ENCODE results near the gene SRCIN1.

SRCIN1 gene

DNA sequence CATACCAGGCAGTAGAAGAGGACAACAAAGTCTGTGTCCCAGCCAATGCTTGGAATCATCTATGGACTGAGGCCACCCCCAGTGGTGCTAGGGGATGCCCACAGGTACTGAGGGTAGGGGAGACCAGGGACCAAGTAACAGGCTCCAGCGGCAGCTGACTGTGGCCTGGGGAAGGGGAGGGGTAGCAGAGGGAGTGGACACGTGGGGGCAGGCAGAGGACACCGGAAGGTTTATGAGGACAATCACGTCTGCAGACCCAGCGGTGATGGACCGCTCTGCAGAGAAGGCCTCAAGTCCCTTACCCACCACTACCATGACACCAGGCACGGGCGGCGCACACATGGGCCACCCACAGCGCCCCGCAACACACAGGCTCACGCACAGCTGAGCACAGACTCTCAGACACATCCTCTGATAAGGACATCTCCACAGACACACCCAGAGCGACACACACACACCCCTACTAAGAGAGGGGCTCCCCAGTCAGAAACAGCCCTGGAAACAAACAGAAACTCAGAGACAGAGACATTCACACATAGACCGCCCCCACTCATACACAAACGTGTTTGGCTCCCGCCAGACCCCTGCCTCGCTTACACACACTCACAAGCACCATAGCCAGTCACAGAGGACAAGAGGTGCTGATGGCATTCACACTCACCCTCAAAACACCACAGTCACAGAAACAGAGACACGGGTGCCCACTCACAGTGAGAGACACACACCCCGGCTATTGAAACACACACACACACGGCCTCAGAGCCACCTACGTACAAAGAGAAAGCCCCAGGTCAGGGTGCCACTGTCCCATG lies 35.8 kb downstream of the SRCIN1 start:
- DNase-seq, result no peak
- in situ Hi-C loops (cut with HindIII; ENCODE audit: low pct_ligation_motif_present, low pct_unique_long_range_greater_than_20kb, low sequenced_read_pairs), result no loop called here

DNA sequence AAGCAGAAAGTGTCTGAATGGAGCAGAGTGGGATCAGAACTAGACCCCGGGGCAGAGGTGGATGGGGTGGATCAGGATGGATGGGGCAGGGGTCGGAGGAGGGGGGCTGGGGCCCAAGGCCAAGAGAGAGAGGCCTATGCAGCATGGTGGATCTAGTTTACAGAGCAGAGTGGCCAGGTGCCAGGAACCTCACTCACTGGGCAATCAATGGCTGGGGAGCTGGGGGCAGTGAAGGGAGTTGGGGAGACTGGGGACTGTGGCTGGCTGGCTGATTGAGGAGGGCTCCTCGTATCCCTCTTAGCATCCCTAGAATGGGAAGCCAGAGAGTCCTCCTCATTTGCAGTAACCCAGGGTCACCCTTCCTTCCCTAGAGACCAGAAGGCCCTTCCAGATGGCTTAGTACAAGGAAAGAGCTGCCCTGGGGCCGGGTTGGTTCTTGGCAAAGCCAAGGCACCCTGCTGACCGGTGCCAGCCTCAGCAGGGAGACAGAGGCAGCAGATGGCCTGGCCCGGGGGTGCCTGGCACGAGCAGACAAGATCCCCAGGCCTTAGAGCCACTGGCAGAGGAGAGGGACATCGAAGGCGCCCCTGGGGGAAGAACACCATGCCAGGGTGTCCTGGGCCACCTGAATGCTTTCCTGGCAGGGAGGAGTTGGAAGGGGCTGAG lies 36.8 kb downstream of the SRCIN1 start:
- no peak for DNase-seq
- in situ Hi-C loops (cut with HindIII; ENCODE audit: low pct_ligation_motif_present, low pct_unique_long_range_greater_than_20kb, low sequenced_read_pairs), result no loop called here

DNA sequence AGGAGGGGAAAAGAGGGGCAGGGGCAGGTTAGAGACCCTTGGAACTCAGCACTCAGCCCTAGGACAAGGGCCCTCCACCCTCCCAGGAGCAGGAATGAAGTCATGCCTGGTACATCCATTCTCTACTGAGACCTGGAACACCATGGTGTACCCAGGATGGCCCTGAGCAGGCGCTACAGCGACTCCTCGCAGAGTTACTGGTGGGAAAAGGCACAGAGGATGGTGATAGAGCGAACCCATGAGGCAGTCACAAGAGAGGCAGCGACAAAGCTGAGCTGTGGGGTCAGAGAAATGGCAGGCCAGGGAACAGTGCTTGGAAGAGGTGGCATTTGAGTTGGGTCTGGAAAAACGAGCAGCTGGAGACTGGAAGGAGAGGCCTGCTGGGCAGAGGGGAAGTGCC lies 37.5 kb downstream of the SRCIN1 start:
- in situ Hi-C loops (cut with HindIII; ENCODE audit: low pct_ligation_motif_present, low pct_unique_long_range_greater_than_20kb, low sequenced_read_pairs), result no loop called here
- no peak for DNase-seq

DNA sequence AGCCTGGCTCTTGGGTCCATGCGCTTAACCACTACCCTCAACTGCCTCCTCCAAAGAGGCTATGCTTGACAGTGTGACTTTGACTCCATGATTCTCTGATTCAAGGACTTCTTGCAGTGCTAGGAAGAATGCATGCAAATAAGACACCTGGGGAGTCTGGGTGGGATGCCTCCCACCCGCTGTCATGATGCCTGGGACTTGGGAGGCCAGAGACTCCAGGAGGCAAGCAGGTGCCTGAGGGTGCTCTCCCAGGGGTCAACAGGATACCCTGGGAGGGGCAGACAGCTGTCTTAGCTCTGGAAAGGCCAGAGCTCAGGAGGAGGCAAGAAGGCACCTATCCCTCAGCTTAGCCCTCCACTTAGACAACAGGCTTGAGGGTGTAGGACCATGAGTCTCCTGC lies 38.4 kb downstream of the SRCIN1 start:
- in situ Hi-C loops (cut with HindIII; ENCODE audit: low pct_ligation_motif_present, low pct_unique_long_range_greater_than_20kb, low sequenced_read_pairs), result no loop called here
- no peak for DNase-seq

DNA sequence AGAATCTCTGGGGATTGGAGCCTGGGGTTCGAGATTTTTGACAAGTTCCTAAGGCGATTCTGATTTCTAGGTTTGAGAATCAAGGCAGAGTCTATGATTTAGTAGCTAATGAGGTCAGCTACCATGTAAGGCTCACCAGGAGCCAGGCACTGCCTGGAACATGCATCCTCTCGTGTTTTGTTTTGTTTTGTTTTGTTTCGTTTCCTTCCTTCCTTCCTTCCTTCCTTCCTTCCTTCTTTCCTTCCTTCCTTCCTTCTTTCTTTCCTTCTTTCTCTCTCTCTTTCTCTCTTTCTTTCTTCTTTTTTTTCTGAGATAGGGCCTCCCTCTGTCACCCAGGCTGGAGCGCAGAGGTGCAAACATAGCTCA lies 39.1 kb downstream of the SRCIN1 start:
- in situ Hi-C loops (cut with HindIII; ENCODE audit: low pct_ligation_motif_present, low pct_unique_long_range_greater_than_20kb, low sequenced_read_pairs), result no loop called here
- DNase-seq, result no peak

DNA sequence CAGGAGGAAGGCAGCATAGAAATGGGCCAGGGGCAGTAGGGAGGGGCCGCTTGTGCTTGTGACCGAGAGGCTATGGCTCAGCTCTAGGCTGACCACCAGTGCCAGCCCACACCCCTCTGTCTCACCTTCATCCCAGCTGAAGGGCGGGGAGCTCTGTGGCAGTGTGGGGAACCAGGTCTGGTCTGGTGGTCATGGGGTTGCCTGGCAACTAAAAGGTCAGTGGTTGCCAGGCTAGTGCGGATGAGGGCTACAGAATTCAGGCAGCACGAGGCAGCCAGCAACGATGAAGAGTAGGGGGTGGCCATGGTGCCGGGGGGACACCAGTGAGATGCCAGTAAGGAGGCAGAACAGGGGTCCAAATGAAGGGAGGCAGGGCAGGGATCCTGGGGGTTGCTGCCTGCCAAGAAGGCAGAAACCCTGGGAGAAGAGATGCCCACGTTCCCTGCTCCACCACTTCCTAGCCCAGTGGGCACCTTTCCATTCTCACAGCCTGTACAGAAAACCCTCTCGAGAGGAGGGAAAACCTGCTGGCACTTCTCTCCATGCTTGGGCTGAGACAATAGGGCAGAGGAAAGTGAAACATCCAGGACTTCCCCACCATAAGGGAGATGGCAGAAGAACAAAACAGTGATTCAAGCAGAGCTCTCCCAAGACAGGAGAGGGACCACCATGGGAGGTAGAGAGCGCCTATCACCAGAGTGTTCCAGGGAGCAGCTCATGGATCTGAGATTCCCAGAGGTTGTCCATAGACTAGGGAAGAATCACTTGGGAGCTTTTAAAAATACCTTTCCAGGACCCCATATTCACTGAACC lies 39.7 kb downstream of the SRCIN1 start:
- no peak for DNase-seq
- in situ Hi-C loops (cut with HindIII; ENCODE audit: low pct_ligation_motif_present, low pct_unique_long_range_greater_than_20kb, low sequenced_read_pairs), result no loop called here

DNA sequence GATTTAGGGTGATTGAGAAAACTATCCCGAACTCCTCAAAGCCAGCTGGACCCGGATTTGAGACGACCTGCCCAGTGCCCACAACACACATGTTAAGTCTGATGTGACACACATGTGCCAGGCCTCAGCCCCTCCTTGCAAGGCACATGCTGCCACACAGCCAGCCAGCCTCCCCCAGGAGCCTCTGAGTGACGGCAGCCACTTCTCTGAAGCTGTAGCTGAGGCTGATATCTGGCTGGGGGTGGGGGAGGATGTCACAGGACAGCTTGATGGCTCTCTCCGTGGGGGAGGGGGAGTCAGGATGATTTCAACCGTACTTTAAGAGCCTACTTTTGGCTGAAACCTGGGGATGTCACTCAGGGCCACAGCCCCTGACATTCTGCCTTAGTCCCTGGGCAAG lies 40.9 kb downstream of the SRCIN1 start:
- in situ Hi-C loops (cut with HindIII; ENCODE audit: low pct_ligation_motif_present, low pct_unique_long_range_greater_than_20kb, low sequenced_read_pairs), result no loop called here
- no peak for DNase-seq

DNA sequence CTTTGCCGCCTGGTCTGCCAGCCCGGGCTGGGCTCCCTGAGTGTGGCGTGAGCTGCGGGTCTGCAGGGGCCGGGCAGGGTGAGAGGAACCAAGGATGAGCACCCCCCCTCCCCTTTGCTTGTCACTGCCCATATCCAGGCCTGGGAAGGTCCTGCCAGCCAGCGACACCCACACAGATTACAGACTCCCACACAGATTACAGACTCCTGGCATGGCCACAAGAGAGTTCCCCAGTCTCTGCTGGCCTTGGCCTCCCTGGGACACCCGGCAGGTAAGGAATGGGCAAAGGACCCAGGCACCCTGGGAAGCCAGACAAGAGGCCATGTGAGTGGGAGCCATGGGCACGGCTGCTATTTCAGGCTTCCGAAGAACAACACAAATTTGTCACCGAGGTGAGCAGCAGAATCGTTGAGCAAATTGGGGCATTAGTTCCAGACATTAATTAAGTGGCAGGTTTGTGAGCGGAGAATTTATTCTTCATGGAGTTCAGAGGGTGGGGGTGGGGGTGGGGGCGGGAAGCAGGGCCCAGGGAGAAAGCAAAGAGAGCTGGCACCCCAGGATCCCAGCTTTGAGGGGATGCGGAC lies 41.4 kb downstream of the SRCIN1 start:
- in situ Hi-C loops (cut with HindIII; ENCODE audit: low pct_ligation_motif_present, low pct_unique_long_range_greater_than_20kb, low sequenced_read_pairs), result no loop called here
- no peak for DNase-seq

DNA sequence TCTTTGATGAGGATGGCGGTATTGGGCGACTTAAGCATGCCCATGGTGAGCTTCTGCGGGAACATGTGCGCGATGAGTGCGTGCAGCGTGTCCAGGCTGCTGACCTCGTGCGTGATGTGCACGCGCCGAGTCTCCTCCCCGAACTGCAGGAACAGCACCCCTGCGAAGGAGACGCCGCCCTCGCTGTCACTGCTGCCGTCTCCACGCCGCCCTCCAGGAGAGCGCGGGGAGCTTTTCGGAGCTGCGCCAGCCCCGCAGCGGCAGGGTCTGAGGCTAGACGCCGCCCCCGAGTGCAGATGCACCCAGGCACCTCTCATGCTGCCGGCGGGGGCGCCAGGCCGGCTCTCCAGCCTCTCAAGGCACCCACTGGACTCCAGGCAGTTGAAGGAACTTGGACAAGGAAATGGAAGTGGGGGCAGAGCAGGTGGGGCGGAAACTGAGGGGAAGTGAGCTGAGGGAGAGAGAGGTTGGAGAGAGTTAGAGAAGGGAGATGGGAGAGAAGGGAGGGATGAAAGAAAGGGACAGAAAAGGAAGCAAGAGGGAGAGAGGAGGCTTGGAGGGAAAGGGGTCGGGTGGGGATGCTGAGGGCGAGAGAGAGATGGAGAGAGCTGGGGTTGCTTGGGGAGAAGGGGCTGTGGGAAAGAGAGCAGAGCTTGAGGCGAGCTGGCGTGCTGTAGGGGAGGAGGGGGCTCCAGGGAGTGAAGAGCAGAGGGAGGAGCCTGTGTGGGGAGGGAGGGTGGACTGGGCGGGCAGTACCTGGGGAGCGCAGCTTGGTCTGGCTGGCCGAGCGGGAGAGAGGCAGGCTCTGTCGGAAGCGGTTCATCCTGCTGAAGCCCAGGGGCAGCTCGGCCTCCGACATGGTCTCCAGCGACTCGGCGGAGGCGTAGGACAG lies 42.1 kb downstream of the SRCIN1 start:
- in situ Hi-C loops (cut with HindIII; ENCODE audit: low pct_ligation_motif_present, low pct_unique_long_range_greater_than_20kb, low sequenced_read_pairs), result no loop called here

DNA sequence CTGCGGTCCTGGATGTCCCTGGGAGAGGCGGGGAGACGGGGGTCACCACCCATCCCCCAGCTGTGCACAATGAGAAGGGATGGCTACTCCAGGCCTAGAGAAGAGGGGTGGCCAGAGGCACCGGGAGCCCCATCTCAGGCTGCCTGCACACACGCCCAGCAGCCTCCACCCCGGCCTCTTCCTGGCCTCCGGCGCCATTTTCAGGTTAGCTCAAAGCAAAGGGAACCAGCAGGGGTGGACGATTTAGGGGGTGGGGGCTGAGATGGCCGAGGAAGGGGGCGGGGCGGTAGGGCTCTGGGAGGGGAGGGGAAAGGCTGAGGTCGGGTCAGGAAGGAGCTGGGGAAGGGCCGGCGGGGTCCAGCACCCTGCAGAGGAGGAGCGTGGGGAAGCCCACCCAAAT lies 42.8 kb downstream of the SRCIN1 start:
- DNase-seq, result no peak
- in situ Hi-C loops (cut with HindIII; ENCODE audit: low pct_ligation_motif_present, low pct_unique_long_range_greater_than_20kb, low sequenced_read_pairs), result no loop called here

More for the DNA sequence above, 42.1 kb downstream of the SRCIN1 start:
- no peak for DNase-seq

DNA sequence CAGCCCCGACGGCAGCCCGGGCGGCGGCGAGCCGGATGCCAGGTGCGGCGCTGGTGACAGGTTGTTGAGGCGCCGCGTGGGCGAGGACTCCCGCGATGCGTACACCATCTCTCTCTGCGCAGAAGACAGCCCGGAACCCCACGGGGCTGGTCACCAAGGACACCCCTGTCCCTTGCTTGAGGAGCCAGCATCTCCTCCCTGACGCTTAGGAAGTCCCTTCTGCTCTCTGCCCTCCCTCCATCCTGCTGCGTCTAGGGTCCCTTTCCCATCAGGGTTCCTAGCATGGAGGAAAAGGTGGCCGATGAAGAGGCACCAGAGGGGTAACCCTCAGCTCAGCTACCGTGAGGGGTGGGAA lies 43.6 kb downstream of the SRCIN1 start:
- in situ Hi-C loops (cut with HindIII; ENCODE audit: low pct_ligation_motif_present, low pct_unique_long_range_greater_than_20kb, low sequenced_read_pairs), result no loop called here
- DNase-seq, result no peak

DNA sequence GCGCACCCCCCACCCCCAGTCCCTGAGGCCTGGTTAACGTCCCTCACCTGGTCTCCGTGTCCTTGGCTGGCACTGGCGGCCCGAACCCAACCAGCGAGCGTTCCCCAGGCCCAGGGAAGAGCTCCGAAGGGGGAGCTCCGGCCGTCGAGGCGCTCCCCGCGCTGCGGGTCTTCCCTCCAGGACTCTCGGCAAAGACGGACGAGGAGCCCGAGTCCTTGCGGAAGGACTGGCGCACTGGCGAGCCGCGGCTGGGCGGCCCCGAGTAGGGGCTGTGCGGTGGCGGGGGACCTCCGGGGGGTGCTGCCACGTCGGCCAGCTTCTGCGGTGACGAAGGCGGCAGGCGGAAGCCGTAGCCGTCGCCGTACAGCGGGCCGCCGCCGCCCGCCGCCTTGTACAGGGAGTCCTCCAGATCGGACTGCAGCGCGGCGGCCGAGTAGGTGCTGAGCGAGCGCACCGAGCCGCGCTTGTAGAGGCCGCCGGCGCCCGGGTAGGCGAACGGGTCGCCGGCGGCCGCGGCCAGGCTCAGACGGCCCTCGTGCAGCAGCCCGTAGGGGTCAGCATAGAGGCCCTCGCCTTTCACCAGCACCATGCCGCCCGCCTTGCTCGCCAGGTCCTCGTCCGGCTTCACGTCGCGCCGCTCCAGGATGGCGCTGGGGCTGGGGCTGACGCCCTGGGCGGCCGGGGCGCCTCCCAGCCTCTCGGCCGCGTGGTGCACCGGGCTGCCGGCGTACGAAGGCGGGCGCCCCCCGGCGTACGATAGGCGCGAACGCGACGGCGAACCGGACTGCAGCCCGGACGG lies 44.1 kb downstream of the SRCIN1 start:
- in situ Hi-C loops (cut with HindIII; ENCODE audit: low pct_ligation_motif_present, low pct_unique_long_range_greater_than_20kb, low sequenced_read_pairs), result no loop called here
- no peak for DNase-seq

DNA sequence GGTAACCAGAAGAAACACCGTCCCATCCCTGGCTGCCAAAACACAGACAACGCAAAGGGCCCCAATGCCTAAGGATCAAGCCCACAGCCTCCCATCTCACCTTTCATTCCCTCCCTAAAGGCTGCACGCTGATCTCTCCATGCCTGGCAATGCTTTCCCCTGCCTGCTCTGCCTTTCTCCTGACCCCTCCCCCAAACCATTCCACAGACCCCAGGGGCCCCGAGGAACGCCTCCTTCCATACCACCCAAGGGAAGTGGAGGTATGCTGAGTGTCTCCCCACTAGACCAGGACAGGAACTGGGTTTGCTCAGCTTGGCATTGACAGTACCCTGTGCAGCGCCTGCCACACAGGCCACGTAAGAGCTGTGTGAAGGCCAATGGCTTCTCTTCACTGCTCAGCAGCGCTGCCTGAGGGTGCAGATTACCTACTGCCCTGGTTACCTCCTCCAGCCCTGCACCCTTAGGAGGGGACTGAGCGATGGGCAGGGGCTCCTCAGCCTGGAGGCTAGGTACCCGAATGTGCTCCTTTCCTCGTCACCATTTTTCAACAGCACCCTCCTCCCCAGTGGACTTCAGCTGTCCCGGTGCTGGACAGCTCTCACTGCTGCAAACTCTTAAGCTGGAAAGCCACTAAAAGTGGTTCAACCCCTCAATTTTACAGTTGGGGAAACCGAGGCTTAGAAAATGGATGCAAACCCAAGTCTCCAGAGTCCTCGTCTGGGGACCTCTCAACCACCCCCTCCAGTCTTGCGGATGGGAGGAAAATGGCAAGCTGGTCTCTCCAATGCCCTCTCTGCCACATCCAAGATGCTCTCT lies 45.0 kb downstream of the SRCIN1 start:
- in situ Hi-C loops (cut with HindIII; ENCODE audit: low pct_ligation_motif_present, low pct_unique_long_range_greater_than_20kb, low sequenced_read_pairs), result no loop called here
- peak; percentile 40 for DNase-seq

DNA sequence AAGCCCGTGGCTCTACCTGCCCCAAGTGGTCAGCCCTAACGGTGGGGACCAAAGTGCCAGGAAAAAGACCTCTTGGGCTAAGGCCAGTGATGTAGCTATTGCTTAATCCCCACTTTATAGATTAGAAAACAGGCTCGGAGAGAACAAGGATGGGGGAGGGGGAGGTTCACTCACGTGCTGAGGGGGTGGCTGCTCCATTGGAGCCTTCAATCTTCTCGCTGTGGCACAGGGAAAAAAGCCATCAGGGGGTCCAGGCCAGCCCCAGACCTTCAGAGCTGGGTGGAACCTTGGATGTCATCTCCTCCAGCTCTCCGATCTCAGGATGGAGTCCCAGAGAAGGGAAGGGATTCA lies 45.9 kb downstream of the SRCIN1 start:
- no peak for DNase-seq
- in situ Hi-C loops (cut with HindIII; ENCODE audit: low pct_ligation_motif_present, low pct_unique_long_range_greater_than_20kb, low sequenced_read_pairs), result no loop called here

DNA sequence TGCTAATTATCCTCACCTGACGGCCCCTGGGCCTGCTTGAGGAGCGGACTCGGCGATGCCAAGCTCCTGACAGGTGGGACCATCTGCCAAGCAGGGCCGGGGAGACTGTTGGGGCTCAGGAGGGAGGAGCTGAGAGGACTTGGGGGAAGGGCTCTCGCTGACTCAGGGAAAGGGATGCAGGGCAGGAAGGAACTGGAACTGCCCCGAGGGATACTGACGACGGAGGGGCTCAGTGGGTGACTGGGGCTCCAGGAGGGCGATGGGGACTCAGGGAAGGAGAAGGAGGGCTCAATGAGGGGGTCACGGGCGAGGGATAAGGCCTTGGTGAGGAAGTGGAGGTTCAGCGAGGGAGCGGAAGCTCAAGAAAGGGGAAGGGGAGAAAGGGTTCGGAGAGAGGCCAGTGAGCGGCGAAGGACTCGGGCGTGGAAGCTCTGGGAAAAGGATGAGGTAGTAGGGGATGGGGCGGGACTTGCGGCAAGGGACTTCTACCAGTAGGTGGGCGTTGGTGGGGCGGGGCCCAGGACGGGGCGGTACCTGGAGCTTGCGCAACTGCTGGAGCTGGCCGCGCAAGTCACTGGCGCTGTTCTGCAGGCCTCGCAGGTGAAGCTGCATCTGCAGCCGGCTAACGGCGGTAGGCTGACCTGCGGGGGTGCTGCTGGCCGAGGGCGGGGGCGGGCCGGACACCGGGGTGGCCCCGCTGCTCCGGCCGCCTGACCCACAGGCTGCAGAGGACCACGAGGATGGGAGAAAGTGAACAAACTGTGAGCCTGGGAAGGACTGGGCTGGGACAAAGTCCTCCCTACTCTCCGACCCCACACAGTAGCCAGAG lies 46.5 kb downstream of the SRCIN1 start:
- peak; percentile 96 for DNase-seq
- in situ Hi-C loops (cut with HindIII; ENCODE audit: low pct_ligation_motif_present, low pct_unique_long_range_greater_than_20kb, low sequenced_read_pairs), result no loop called here

DNA sequence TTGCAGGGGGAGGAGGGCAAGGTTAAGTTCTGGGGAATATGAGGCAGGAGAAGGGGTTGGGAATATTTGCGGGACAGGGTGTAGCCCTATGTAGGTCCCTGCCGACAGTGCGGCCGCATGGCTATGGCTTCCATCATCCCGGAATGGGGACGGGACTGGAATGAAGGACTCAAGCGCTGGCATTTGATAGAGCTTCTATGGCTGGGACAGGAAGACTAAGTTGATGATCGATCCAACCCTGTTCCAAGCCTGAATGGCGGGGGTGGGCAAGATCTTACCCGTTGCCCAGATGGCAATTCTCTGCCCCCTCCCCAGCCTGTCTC lies 47.1 kb downstream of the SRCIN1 start:
- in situ Hi-C loops (cut with HindIII; ENCODE audit: low pct_ligation_motif_present, low pct_unique_long_range_greater_than_20kb, low sequenced_read_pairs), result no loop called here
- DNase-seq, result peak; percentile 47

Data from ACHN (cell line).